Hepatocyte (in vitro differentiated cells): ENCODE measurements around the gene FHOD3. TPM values are rescaled to one million over a fixed set of nuclear protein-coding genes. Genes with fewer than 3 reads are reported as not detected.

Experiments used
- DNase-seq: peaks from one replicate; pipeline ENCODE4 v3.0.0-alpha.2; 2016; ENCODE audit warnings: low spot score
- H2AFZ ChIP-seq: fragments of 200-600 bp; sonication (generic); 2 replicates; pipeline ENCODE4 v1.6.0; 2016; ENCODE audit warnings: antibody characterized with exemption, mild to moderate bottlenecking
- H3K27ac ChIP-seq: fragments of 200-600 bp; sonication (generic); 2 replicates; pipeline ENCODE4 v1.5.1; 2016; ENCODE audit warnings: mild to moderate bottlenecking
- H3K27me3 ChIP-seq: fragments of 200-600 bp; sonication (generic); 2 replicates; pipeline ENCODE4 v1.6.1; 2016
- H3K36me3 ChIP-seq: fragments of 200-600 bp; sonication (generic); replicated peaks from 2 replicates; pipeline ENCODE4 v1.5.1; 2016; ENCODE audit warnings: low read depth; ENCODE audit not compliant: insufficient read depth
- H3K4me1 ChIP-seq: fragments of 200-600 bp; sonication (generic); 2 replicates; pipeline ENCODE4 v1.5.1; 2016; ENCODE audit warnings: mild to moderate bottlenecking, moderate library complexity; ENCODE audit not compliant: insufficient read depth
- H3K4me2 ChIP-seq: fragments of 200-600 bp; sonication (generic); 2 replicates; pipeline ENCODE4 v1.6.0; 2016
- H3K4me3 ChIP-seq: fragments of 200-600 bp; sonication (generic); 2 replicates; pipeline ENCODE4 v1.5.1; 2016; ENCODE audit warnings: mild to moderate bottlenecking
- H3K79me2 ChIP-seq: fragments of 200-600 bp; sonication (generic); 2 replicates; pipeline ENCODE4 v1.6.0; 2017; ENCODE audit warnings: mild to moderate bottlenecking
- H3K9me2 ChIP-seq: fragments of 200-600 bp; sonication (generic); replicated peaks from 2 replicates; pipeline ENCODE4 v1.6.0; 2017; ENCODE audit warnings: mild to moderate bottlenecking; ENCODE audit not compliant: insufficient read depth
- H3K9me3 ChIP-seq: fragments of 200-600 bp; sonication (generic); 2 replicates; pipeline ENCODE4 v1.5.1; 2016; ENCODE audit warnings: low read depth, mild to moderate bottlenecking
- H4K20me1 ChIP-seq: fragments of 200-600 bp; sonication (generic); 2 replicates; pipeline ENCODE4 v1.6.0; 2016; ENCODE audit warnings: mild to moderate bottlenecking; ENCODE audit not compliant: insufficient read depth, poor library complexity, severe bottlenecking
- CTCF ChIP-seq: fragments of 200-600 bp; sonication (generic); IDR thresholded peaks from 2 replicates; pipeline ENCODE4 v1.5.1; 2016; ENCODE audit warnings: antibody characterized with exemption, mild to moderate bottlenecking; ENCODE audit not compliant: poor library complexity
- EZH2 ChIP-seq: fragments of 200-600 bp; sonication (generic); IDR thresholded peaks from 2 replicates; pipeline ENCODE4 v1.6.1; 2016; ENCODE audit warnings: antibody characterized with exemption, mild to moderate bottlenecking, borderline replicate concordance
- EZH2phosphoT487 ChIP-seq: fragments of 200-600 bp; sonication (generic); IDR thresholded peaks from one replicate; pipeline ENCODE4 v1.6.1; 2018; ENCODE audit warnings: antibody characterized with exemption, mild to moderate bottlenecking, low read depth, moderate library complexity; ENCODE audit not compliant: unreplicated experiment, severe bottlenecking
- WGBS: methylation state at CpG from one replicate; pipeline ENCODE4 v1.1.6; 2016; ENCODE audit warnings: low lambda C conversion rate; ENCODE audit errors: missing lambda C conversion rate; 5-methylcytosine and 5-hydroxymethylcytosine counted together
- polyA plus RNA-seq: library from polyadenylated mRNA; unstranded; fragments of >200 nt; fragmentation: Nextera tagmentation; extraction: Ambion mirVana; gene quantifications from 2 replicates; pipeline ENCODE4 v1.2.1, GENCODE V29; 2016
- total RNA-seq: library from RNA; depleted of rRNA; stranded (reverse); fragments of >200 nt; gene quantifications from 2 replicates; pipeline ENCODE4 v1.2.3, GENCODE V29; 2014

Gene FHOD3
- total and polyA plus RNA-seq, 2 experiments from 2014 or later = 1.7 to 2.7 TPM

GRCh38 chr18:36303211-36303844, 5.8 kb downstream of the FHOD3 start:
- H3K4me3 ChIP-seq = no peak overlapping the region
- no peaks in the 10 kb centered on the region for H3K9me2 ChIP-seq
- TF ChIP-seq EZH2 (no peak), CTCF (no peak), EZH2phosphoT487 (no peak)
- no peak for DNase-seq
- no peak overlapping the region for H2AFZ ChIP-seq
- no peaks in the 10 kb centered on the region for H3K36me3 ChIP-seq
- WGBS = 67% methylated on average over 6 of the region's 6 CpGs
- H3K79me2 ChIP-seq = no peaks in the 10 kb centered on the region
- no peaks in the 10 kb centered on the region for H3K9me3 ChIP-seq
- no peak overlapping the region for H3K27ac ChIP-seq
- H4K20me1 ChIP-seq = no peaks in the 10 kb centered on the region
- no peak overlapping the region for H3K4me2 ChIP-seq
- peaks cover 43% of the 10 kb centered on the region for H3K27me3 ChIP-seq
- H3K4me1 ChIP-seq = no peaks in the 10 kb centered on the region

- no peak overlapping the region for H3K4me2 ChIP-seq
- H3K27me3 ChIP-seq = peaks cover 31% of the 10 kb centered on the region
- WGBS = 82% methylated on average over 3 of the region's 3 CpGs
- TF ChIP-seq EZH2 = no peak
- TF ChIP-seq EZH2phosphoT487 = no peak
- no peak overlapping the region for H3K4me3 ChIP-seq
- H3K36me3 ChIP-seq = no peaks in the 10 kb centered on the region
- no peak for DNase-seq
- no peak overlapping the region for H2AFZ ChIP-seq
- H3K9me3 ChIP-seq = no peaks in the 10 kb centered on the region
- no peaks in the 10 kb centered on the region for H3K79me2 ChIP-seq
- no peaks in the 10 kb centered on the region for H4K20me1 ChIP-seq
- H3K27ac ChIP-seq = no peak overlapping the region
- H3K4me1 ChIP-seq = no peaks in the 10 kb centered on the region
- H3K9me2 ChIP-seq = no peaks in the 10 kb centered on the region
Measured at GRCh38 chr18:36304723-36305122, 7.2 kb downstream of the FHOD3 start.

GRCh38 chr18:36305375-36305774, 7.9 kb downstream of the FHOD3 start:
- Histone ChIP-seq H3K4me3 (no peak overlapping the region), H3K9me3 (no peaks in the 10 kb centered on the region), H3K36me3 (no peaks in the 10 kb centered on the region), H4K20me1 (no peaks in the 10 kb centered on the region), H3K9me2 (no peaks in the 10 kb centered on the region), H2AFZ (no peak overlapping the region), H3K4me1 (no peaks in the 10 kb centered on the region), H3K4me2 (no peak overlapping the region), H3K27me3 (peaks cover 29% of the 10 kb centered on the region), H3K27ac (no peak overlapping the region), H3K79me2 (no peaks in the 10 kb centered on the region)
- TF ChIP-seq EZH2 (no peak), CTCF (no peak)
- no peak for DNase-seq
- WGBS = 74% methylated on average over 2 of the region's 2 CpGs

GRCh38 chr18:36307513-36307912, 10.0 kb downstream of the FHOD3 start:
- H3K79me2 ChIP-seq = no peaks in the 10 kb centered on the region
- H2AFZ ChIP-seq = no peak overlapping the region
- no peaks in the 10 kb centered on the region for H4K20me1 ChIP-seq
- H3K4me2 ChIP-seq = no peak overlapping the region
- no peaks in the 10 kb centered on the region for H3K9me2 ChIP-seq
- TF ChIP-seq CTCF (no peak), EZH2 (no peak), EZH2phosphoT487 (no peak)
- no peak overlapping the region for H3K27ac ChIP-seq
- DNase-seq = no peak
- no peak overlapping the region for H3K4me3 ChIP-seq
- H3K27me3 ChIP-seq = peaks cover 20% of the 10 kb centered on the region
- no peaks in the 10 kb centered on the region for H3K36me3 ChIP-seq
- no peaks in the 10 kb centered on the region for H3K4me1 ChIP-seq
- no peaks in the 10 kb centered on the region for H3K9me3 ChIP-seq
